HG02970 (cell line): Measurements from ENCODE around the gene IQCH.
"Not testable (repeated sequence)": the region's sequence is repeated elsewhere in the genome, so short reads cannot be mapped to it uniquely, and the experiment has no call there.

Experiments
- ATAC-seq: cut with Tn5 transposase; IDR thresholded peaks from one replicate; pipeline ENCODE4 v1.9.1; 2021; ENCODE audit warnings: mild to moderate bottlenecking, moderate library complexity, moderate number of reproducible peaks; ENCODE audit not compliant: unreplicated experiment, low FRiP score

IQCH gene

DNA sequence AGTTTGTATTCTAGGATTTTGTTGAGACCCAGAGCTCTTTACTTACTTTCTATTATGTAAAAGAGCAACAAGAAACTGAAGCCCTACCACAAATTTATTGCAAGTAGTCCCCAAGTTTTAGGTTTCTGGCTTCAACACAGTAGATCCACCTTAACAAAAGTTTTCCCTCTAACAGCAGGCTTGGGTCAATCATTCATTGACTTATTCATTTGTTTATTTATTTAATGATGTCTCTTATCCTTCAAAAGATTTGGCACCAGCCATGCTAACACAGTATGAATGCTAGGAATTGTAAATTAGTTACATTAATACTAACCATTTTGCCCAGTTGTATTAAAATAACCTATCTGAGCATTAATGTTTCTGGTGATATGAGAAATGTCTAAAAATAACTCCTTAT lies 88.6 kb downstream of the IQCH start:
- no peak for ATAC-seq

DNA sequence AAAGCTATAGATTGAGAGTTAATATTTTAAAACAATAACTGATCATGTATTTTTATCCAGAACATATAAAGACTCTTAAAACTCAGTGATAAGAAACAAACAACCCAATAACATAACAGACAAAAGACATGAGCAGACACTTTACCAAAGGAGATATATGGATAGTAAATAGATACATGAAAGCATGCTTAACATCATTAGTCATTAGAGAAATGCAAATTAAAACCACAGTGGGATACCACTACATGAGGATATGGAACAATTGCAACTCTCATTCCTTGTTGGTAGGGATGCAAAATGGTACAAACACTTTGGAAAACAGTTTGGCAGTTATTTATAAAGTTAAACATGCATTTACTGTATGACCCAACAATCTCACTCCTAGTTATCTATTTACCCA lies 95.0 kb downstream of the IQCH start:
- ATAC-seq, result no peak

DNA sequence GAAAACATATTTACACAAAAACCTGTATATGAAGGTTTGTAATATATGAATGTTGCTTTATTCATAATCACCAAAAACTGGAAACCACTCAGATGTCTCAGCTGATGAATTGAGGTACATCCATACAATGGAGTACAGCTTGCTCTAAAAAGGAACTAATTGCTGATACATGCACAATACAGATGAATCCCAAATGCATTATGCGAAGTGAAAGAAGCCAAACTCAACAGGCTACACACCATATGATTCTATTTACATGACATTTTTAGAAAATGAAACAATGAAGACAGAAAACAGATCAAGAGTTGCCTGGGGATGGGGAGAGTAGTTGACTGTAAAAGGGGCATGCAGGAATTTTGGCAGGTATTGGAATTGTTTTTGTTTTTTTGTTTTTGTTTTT lies 95.5 kb downstream of the IQCH start:
- ATAC-seq, result no peak

DNA sequence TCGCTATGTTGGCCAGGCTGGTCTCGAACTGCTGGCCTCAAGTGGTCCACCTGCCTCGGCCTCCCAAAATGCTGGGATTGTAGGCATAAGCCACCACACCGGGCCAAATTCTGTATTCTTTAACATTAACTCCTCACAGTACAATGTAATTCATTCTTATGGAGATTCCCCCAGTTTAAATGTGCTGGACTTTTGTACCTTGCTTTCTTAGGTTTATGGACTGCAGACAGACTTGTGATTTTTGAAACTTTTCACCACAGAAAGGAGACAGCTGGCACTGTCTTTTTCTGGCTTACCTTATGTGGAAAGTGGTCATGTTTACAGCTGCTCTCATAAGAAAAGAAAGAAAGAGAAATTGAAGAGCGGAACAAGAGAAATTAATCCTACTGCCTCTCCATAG lies 103.8 kb downstream of the IQCH start:
- ATAC-seq, result no peak

DNA sequence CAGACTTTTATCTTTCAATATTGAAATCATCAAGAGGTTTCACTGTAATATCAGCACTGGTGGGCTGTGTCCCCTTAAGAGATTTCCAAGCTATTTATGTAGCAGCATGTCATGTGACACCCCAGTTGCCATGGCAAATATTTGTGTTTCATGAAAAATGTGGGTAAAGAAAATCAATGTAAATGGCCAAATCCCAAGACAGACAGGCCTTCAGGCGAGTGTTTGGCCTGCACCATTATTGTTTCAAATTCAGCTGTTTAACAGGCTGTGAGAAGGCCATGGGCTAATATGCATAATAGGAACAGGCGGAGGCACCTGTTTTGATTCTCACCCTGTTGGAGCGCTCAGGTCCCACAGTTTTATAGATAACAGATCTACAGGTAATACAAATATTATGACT lies 104.2 kb downstream of the IQCH start:
- ATAC-seq, result no peak

DNA sequence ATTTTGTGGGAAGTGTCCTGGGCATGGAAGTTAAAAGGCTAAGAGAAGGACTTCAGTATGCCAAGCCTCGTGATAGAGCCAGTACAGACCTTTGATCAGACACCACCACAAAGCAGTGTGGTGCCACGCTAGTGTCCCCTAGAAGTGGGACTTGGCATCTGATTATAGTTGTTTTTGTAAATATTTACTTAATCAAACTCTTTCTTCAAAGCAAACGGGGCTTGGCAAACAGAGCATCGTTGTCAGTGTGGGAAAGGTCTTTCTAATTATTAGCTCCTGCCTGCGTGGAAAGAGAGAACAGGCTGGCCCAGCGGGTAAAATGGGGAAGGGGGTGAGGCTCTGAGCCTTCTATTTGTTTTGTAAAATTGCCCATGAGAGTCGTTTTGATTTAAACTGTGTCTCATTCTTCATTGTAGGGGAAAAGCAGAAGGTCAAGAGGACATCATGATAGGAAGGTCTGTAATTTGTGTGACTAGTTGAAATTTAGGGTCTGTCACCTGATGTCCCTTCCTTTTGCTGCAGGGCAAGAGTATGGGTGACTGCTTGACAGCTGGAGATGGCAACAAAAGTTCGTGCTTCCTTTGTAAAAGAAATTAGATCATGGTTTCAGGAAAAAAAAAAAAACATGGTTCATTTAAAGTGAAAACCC lies 105.0 kb downstream of the IQCH start:
- ATAC-seq, result no peak

DNA sequence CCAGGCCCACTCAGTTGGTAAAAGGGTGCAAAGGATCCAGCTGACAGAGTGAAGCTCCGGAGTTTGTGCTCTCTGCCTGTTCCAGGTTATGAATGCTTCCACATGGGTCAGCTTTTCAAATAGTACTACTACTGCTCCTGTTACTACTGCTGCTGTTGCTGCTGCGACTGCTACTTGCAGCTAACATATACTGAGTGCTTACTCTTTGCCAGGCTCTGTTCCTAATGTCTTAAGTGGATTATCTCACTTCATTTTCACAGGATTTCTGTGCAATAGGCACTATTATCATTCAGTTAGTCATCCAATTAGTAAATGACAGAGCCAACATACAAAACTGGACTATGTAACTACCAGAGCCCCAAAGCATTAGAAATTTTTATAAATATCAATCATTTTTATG lies 106.5 kb downstream of the IQCH start:
- ATAC-seq, result no peak

DNA sequence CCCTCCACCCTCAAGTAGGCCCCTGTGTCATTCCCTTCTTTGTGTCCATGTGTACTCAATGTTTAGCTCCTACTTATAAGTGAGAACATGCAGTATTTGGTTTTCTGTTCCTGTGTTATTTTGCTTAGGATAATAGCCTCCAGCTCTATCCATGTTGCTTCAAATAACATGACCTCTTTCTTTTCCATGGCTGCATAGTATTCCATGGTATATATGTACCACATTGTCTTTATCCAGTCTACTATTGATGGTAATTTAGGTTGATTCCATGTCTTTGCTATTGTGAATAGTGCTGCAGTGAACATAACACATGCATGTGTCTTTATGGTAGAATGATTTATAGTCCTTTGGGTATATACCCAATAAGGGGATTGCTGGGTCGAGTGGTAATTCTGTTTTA lies 109.1 kb downstream of the IQCH start:
- ATAC-seq, result not testable (repeated sequence)

DNA sequence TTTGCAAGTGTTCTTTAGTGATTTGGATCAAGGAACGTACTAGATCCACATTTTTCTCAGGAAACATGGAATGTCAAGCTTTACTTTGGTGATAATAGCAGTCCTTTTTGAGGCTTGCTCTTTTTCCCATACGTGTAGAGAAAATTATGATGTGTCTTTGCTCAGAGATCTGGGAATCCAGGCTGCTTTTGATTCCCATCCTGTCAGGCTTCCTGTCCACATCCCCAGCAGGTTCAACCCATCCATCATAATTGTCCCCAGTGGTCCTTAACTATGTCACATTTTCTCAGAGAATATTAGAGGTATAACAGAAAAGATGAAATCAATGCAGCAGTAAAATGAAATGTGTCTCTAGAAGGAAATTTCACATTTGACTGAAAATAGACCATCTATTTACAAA lies 111.4 kb downstream of the IQCH start:
- no peak for ATAC-seq

DNA sequence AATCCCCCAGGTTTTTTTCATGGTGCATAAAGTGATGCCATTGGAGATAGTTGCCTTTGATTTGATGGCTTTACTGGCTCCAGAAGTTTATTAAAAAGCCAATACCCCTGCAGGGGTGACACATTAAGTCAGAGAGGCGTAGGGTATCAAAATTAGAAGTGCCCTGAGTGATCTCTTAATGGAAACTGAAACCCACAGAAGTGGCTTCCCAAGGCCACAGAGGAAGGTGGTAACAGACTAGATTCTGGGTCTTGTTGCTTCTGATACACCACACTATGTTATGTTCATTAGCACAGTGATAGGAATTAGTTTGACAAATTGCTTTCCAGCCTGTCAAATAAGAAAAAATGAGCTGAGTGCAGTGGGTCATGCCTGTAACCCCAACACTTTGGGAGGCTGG lies 112.3 kb downstream of the IQCH start:
- ATAC-seq, result no peak

DNA sequence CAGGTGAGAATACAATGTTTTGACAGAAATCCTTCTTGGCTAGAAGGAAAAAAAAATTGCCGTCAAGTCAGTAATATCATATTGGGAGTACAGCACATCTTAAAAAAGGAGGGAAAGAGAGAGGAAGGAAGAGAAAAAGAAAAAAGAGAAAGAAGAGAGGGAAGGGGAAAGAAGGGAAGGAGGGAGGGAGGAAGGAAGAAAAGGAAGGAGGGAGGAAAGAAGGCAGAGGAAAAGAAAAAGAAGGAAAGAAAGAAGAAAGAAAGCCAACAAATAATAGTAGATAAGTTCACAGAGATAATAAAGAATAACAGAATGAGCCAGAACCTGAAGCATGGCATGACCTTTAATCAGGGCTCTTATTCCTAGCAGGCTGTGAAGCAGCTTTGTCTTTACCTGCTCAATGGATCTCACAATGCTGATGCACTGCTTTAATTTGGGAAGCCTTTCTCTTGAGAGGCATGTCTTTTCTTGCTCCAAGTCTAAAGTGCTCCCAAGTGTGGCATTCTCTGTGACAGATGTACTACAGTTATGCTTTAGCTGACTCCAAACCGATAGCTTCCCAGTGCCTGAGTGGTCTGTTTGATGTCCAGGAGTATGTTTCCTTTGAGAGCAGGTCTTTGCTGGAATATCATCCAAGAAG lies 114.9 kb downstream of the IQCH start:
- no peak for ATAC-seq

DNA sequence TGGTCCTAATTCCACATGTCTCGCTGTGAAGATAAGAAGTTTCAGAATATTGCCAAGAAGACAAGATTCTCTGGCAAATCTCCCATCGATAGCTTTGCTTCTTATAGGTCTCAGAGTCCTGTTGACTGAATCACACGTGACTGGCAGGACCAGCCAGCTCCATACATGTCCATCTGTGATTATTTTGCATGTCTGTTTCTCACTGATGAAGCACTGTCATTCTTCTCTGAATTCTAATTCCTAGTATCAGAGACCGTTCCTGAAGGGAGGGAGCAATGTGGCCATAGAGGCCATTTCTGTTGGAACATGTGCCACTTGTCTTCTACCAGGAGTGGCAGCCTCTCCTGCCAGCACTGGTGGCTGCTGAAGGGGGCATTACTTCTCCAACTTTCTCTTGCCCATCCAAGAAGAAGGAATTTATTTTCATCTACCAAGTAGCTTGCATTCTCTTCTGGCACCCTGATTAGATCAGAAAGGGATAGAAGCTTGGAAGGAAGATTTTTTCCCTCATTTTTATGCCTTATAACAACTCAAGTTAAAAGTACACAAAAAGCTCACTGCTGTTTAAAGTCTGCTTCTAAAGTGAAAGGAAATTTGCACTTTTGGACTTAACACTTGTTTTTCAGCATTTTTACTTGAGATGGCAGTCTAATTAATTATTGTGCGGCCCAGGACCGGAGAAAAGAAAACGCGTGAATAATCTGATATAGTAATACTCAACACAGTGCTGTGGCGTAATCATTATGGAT lies 115.8 kb downstream of the IQCH start:
- ATAC-seq, result no peak

DNA sequence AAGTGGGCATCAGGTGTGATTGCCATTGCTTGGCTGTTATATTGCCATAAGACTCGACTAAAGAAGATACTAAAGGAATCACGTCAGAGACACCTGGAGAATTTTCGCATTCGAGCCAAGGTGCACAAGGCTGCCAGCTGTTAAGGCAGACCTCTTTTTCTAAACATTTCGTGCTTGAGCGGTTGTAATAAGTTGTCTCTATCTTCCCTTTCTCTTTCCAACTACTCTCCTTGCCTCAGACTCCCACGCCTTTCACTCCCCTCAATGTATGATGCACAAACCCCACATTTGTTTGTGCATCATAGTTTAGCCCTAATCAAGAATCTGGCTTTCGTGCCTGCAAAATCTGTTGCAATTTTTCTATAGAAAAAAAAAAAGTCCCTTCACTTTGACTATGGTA lies 118.0 kb downstream of the IQCH start:
- no peak for ATAC-seq

DNA sequence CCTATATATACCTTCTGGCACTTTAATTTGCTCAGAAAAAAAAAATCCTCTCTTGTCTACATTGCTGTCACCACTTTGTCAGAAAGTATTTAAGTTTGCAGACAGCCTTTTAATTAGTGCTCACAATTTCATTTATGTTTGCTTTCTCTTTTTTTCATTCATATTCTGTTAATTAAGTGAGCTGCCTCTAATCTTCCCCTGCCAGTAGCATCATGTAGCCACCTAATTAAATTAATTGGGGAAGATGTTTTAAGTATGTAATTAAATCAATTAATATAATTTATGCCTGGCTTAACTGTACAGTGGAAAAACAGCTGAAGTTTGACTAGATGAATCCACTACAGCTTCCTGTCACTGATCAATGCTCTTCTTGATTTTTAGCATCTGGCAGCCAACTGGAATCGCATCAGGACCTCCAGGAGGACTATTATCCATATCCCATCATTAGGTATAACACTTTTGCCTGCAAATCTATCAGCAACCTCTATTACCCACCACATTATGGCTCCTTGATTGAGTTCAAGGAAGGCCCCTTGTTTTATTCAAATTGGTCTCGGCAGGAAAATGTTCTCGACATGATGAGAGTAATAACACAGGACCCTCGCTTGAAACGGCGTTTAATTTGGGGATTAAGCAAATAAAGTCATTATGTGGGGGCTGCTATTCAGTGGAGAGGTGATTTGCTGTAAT lies 118.5 kb downstream of the IQCH start:
- ATAC-seq, result no peak

DNA sequence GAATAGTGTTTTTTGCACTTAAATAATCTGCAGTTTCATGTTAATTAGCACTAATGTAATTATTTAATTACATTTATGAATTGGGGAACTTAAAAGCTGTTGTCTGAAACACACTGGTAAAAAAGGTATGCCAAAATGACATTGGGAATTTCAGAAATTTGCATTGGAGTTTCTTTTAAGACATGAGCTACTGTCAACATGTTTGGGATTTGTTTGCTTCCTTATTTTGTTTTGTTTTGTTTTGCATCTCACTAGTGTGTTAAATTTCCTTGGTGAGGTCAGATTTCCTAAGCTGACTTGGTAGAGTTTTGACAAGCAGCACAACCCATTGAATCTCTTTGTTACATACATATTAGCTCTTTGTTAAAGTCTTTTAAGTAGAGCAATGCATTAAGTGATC lies 119.4 kb downstream of the IQCH start:
- no peak for ATAC-seq

DNA sequence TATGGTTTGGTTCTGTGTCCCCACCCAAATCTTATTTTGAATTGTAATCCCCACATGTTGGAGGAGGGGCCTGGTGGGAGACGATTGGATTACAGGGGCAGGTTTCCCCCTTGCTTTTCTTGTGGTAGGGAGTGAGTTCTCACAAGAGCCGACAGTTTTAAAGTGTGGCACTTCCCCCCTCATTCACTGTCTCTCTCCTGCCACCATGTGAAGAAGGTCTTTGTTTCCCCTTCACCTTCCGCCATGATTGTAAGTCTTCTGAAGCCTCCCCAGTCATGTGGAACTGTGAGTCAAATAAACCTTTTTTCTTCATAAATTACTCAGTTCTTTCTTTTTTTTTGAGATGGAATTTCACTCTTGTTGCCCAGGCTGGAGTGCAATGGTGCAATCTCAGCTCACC lies 124.9 kb downstream of the IQCH start:
- no peak for ATAC-seq

DNA sequence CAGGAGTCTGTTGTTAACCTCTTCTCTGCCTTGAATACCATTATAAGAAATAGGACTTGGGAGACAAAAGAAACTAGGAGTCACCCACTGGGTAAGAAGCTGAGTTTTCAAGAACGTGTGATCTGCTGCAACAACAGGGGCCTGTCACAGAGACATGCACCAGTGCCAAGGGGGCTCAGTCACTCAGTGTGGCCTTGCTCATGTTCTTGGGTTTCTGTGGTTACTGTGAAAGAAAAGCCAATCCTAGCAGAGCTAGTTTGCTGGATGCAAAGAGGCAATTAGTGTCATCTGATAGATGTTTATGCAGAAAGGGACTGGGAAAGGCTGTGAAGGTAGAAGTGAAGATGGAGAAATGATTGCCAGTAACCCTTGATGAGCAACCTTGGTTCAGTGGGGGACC lies 126.3 kb downstream of the IQCH start:
- no peak for ATAC-seq

DNA sequence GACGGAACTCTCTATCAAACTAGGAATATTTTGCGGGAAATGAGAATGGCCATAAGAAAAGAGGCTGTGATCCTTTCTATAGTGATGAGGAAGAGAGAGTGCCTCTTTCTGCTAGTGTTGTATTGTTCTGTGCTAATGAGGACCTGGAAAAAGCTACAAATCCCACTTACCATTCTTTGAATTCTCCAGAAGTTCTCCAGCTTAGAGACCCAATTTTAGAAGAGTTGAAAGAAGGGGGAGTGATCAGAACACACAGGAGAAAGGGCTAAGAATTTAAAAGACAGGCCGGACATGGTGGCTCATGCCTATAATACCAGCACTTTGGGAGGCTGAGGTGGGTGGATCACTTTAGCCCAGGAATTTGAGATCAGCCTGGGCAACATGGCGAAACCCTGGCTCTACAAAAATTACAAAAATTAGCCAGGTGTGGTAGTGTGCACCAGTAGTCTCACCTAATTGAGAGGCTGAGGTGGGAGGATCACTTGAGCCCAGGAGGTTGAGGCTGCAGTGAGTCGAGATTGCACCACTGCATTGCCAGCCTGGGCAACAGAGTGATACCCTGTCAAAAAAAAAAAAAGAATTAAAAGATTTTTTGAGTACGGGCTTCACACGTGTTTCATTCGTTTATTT lies 126.9 kb downstream of the IQCH start:
- no peak for ATAC-seq

DNA sequence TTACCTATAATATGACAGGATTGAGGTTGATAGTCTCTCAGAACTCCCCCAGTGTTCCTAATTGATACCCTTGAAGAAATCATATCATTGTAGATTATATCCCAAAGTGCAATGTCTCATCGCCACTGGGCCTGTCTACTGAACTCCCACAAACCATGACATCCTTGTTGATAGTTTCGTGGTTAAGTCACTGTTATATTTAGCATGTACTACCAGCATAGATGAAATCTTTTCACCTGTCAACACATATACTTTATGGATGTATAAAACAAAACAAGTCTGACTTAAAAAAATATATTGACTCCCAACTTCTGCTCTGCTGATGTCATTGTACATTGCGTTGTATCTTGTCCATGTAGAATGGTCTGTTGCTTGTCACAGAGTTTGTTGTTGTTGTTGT lies 128.1 kb downstream of the IQCH start:
- ATAC-seq, result no peak

DNA sequence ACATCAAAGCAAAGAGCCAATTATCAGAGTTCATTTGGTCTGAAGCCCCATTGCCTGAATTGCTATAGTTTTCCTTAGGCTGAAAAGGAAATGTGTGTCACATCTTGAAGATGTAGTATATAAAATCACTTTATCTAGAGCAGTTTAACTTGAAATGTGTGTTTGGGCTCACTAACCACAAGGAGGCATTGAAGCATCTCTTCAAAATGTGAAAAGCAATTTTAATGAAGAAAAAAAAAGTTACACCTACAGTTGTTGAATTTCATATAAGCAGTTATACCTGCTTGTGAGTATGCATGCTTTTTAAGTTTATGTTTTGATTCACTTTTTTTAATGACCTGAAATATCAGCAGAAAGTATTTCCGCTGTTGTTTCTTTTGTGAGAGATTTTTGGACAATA lies 129.3 kb downstream of the IQCH start:
- ATAC-seq, result no peak

DNA sequence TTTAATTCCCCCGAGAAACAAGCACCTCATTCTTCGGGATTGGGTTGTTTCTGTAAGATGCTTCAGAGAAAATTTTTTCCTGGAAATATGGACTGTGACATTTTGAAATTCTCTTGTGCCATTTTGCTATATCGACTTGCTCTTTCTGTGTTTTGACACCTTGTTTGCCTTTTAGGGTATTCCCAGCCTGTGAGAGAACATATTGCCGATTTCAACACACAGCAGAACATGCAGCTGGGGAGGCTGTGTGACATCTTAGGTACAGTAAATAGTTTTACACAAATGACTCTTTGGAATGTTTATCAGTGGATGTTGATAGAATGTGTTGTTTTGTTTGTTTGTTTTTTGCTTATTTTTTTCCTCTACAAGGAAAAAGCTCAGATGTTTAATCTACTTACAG lies 130.2 kb downstream of the IQCH start:
- ATAC-seq, result no peak
